Fibroblast of skin of back (primary cell): ENCODE measurements around the gene CMYA5.
"Not testable (repeated sequence)": the region's sequence is repeated elsewhere in the genome, so short reads cannot be mapped to it uniquely, and the experiment has no call there.

Source experiments
- DNase-seq: peaks from one replicate; pipeline ENCODE4 v3.0.0-alpha.2; 2013

Gene CMYA5

DNA sequence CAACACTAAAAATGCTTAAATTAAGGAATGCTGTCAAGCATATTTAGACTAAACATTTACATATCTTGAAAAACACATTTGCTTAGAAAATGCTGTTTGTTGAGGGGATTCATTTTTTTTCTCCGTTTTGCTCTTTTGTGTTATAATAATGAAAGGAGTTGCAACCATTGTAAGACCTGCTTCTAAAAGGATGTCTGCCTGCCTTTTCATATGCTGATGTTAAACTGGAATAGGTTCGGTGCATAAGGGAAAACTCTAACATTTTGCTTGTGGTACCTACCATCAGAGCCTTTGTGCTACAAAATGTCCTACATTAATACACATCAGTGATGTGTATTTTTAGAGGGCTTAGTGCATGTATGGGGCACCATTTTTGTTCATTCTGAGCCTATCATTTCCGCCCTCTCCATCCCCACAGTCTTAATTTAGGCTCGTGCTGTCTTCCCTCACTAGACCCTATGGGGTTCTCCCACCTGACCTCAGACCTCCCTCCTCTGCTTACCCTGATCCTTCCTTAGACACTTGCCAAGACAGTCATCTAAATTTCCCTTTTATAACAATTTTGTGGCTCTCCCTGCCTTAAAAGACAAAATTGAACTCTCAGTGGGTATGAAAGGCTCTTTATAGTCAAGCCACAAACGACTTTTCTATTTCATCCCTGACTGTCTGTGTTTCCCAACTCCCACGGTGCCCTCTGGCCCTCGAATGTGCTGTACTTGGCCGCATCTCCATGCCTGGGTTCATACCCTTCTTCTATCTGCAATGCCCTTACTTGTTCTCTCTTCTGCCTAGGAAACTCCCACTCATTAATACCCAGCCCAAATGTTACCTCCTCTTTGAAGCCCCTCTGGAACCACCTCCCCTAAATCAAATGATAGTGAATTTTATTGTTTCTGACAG is 61.2 kb downstream of the CMYA5 start:
- DNase-seq, result no peak

DNA sequence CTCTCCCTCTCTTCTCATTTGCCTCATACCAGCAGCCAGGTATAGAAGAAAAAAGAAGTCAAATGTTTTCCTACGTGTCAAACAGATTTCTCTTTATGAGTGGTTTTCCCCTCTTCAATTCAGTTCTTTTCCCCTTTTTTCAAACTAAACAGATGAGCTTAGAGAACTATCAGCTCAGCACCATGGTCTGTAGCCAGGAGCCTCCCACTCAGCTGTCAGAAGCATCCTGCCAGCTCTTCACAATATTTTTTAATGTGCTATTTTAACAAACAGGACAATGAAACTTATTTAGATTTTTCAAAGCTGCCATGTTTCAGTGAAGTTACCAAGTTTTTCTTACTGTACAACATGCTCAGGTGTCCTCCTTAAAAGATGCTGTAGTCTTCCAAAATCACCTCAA is 63.5 kb downstream of the CMYA5 start:
- no peak for DNase-seq

- DNase-seq, result no peak
Observed at GRCh38 chr5:79753877-79754645, 64.4 kb downstream of the CMYA5 start.

- DNase-seq, result no peak
Observed at GRCh38 chr5:79754865-79755555, 65.4 kb downstream of the CMYA5 start.

DNA sequence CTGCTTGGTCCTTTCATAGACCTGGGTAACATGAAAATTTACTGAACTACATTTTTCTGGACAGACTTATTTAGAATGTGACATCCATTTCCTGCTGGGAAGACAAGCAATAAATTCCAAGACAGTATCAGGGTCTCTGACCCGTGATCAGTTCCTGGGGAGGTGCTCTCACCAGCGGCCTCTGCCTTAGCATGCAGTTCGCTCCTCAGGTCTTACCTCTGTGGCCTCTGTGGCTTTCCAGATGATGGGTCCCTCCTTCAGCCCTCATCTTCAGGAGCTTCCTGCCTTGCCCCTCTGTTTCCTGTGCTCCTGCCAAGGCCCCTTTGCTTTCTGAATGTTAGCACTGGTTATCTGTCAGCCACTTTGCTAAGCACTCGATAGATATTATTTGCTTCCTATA is 66.4 kb downstream of the CMYA5 start:
- DNase-seq, result no peak

DNA sequence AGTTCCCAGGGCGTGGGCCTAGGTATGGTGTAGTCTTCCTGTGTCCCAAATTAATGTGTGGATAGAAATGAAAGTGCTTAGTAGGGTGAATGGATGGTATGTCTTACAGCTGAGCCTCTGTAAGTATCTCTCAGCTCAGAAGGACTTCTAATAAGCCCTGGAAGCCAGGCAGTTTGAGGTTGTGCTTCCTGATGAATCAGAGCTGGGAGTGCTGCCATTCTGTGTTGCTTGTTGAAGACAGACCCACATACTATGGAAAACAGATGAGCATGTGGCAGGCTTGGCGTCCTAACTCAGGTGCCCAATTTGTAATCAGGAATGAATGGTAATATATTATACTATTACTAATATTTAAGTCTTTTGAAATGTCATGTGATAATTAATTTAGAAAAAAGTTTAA is 69.8 kb downstream of the CMYA5 start:
- peak; percentile 30 for DNase-seq

- no peak for DNase-seq
Observed at GRCh38 chr5:79759848-79760247, 70.2 kb downstream of the CMYA5 start.

DNA sequence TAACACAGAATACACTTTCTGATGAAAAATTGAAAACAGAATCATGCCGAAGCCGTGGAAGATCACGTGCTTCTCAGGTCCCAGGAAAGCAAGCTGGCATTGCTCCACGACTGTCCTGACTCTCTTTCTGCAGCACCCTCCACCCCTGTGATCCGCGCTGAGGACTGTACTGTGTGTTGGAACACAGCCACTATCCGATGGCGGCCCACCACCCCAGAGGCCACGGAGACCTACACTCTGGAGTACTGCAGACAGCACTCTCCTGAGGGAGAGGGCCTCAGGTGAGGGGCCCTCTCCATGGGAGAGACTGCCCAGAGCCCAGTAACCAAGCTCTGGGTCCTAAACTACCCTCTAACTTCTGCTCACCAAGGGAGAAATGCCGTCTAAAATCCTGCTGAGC is 73.3 kb downstream of the CMYA5 start:
- no peak for DNase-seq

DNA sequence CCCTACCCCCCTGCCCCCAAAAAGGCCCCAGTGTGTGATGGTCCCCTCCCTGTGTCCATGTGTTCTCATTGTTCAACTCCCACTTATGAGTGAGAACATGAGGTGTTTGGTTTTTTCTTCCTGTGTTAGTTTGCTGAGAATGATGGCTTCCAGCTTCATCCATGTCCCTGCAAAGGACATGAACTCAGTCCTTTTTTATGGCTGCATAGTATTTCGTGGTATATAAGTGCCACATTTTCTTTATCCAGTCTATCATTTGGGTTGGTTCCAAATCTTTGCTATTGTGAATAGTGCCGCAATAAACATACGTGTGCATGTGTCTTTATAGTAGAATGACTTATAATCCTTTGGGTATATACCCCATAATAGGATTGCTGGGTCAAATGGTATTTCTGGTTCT is 74.5 kb downstream of the CMYA5 start:
- DNase-seq, result not testable (repeated sequence)

DNA sequence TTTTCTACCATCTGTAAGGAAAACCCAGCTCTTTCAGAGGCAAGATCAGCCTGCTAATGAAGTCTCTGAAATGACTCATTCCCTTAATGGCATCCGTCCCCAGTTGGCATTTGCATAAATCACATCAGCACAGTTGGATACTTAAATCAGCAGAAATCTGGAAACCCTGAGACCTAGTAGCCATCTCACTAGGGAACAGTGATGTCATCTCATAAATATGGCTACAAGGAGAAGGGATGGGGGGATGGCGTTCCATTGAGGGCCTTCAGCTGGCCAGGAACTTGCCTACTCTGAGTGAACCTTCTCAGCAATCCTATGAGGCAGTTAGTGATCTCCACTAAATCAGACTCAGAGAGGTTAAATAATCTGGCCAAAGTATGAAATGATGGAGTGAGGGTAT is 81.8 kb downstream of the CMYA5 start:
- peak; percentile 92 for DNase-seq

- no peak for DNase-seq
Observed at GRCh38 chr5:79772651-79773050, 83.0 kb downstream of the CMYA5 start.

GRCh38 chr5:79773612-79774011 is 84.0 kb downstream of the CMYA5 start:
- no peak for DNase-seq

DNA sequence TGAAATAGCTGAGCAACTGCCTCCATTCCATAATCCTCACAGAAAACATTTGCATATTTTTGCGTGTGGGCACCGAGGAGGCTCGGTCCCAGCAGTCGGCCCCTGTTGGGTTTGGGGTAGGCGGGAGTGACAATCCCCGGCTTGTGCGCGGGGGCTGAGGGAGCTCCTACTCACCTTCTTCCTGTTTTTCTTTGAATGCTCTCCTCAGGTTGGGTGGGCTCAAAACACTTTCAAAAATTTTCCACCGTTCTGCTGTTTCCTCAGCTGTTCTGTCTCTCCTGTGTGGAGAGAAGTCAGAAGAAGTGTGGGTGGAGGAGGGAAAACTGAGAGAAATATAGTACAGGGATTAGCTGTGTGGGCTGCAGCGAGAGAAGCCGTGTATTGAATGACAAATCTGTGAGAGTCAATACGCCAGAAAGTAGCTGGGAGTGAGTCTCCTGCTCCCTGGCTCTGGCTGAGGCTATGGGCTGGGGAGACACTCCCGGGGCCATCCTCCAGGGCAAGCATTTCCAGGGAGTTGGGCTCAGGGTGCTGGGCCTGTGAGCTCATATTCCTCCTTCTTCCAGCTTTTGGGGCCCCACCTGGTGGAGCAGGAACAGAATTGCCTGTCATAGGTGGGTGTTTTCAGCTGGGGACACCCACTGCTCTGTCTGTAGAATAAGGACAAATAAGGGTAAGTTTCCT is 84.7 kb downstream of the CMYA5 start:
- peak; percentile 20 for DNase-seq

GRCh38 chr5:79774855-79775237 is 85.2 kb downstream of the CMYA5 start:
- DNase-seq, result no peak

GRCh38 chr5:79784741-79785140 is 95.1 kb downstream of the CMYA5 start:
- not testable (repeated sequence) for DNase-seq

GRCh38 chr5:79785983-79786382 is 96.3 kb downstream of the CMYA5 start:
- DNase-seq, result no peak

DNA sequence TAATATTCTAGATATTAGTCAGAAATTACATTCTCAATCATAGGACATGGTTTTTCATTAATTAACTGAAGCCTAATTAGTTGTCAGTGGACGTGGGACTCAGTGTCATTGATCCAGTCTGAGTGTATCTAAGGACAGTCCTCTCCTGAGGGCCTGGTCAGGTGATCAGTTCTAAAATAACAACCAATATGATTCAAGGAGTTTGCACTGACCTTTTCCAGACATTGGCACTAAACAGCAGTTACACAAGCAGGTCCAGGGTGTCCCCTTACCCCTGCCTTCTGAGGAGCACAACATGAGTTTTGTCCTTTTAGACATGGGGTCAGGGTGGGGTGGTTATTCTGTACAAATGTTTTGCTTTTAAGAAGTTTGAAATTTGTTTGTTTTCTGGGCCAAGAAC is 97.8 kb downstream of the CMYA5 start:
- DNase-seq, result no peak

GRCh38 chr5:79791843-79792242 is 102.2 kb downstream of the CMYA5 start:
- no peak for DNase-seq

GRCh38 chr5:79792463-79792862 is 102.8 kb downstream of the CMYA5 start:
- no peak for DNase-seq

DNA sequence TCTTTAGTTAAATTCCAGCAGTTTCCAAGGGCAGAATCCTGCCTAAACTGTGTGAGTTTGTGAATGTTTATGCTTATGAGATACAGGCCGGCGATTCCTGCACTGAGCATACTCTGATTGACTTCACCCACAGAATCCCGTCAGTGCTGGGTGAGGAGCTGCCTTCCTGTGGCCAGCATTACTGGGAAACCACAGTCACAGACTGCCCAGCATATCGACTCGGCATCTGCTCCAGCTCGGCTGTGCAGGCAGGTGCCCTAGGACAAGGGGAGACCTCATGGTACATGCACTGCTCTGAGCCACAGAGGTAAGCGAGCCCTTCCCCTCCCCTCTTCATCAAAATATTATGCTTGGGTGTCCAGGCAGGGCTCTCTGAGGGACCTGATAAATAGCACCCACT is 103.7 kb downstream of the CMYA5 start:
- no peak for DNase-seq

DNA sequence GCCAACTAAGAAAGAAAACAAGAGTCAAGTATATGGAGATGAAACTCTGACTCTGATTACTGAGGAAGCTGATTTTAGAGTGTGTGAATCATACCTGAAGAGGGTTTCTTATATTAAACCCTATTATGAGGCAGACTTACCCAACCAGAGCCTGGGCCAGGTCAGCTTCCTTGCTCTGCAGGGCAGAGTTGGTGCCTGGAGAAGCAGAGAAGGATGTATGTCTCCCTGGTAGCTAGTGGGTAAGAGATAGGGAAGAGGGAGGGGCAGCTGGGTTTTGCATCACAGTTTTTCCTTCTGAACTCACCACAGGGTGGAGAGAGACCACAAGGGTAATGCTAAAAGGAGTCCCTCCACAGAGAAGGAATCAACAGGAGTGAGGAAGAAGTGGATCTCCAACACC is 104.1 kb downstream of the CMYA5 start:
- DNase-seq, result no peak

- no peak for DNase-seq
Observed at GRCh38 chr5:79794347-79794746, 104.7 kb downstream of the CMYA5 start.
